ENCODE results near the gene NXPH4. TPM values are rescaled to one million over a fixed set of nuclear protein-coding genes. Genes with fewer than 3 reads are reported as not detected.

NXPH4 gene
- total and polyA plus RNA-seq, 7 experiments from 2014 or later = 0.31 TPM; not detected in 6

DNA sequence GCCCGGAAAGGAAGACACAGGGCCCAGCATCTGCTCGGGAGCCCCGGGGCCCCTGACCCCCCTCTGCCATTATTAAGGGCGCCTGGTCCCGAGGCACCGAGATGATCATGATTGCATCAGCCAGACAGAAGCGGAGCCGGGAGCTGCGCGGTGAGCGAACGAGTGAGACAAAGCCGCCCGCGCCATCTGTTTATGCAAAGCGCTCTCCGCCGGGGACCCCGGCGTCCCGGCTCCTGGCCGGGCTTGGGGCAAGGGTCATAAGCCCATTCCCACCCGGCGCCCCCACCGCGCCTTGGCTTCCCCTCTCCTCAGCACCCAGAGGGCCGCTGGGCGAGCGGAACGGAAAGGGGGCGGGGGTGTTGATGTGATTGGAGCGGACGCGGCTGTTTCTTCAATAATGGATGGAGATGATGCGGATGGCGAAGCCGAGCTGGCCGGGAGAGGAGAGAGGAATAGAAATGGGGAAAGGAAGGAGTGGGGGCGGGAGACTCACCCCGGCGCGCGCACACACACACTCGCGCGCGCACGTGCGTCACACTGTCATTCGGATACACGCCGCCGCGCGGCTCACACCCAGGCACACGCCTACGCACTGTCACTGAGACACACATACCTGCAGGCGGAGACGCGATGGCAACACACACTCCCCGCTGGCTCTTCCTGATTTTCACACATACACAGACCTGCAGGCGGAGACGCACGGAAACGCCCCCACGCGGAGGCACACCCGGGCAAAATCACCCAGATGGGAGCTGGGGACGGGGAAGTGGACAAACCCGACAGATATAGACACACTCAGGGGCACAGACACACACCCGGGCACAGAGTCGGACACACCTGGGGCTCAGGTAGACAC is 23.7 kb downstream of the NXPH4 start:
- Histone ChIP-seq H3K36me3 (ENCODE audit: control insufficient read depth in 2 of 3, insufficient read depth in 3 of 3, low read length in 3 of 3) (peaks cover 0 to 1% (median 0%) of the 10 kb centered on the region in 3 experiments), H3K27ac (ENCODE audit: low read depth, low read length) (peak overlapping the region; percentile 63), H3K9me3 (ENCODE audit: control insufficient read depth in 2 of 3, low read length in 3 of 3) (no peaks in the 10 kb centered on the region), H3K4me3 (ENCODE audit: low read length) (peak overlapping the region; percentile 80), H3K4me1 (ENCODE audit: control insufficient read depth in 2 of 2, insufficient read depth in 2 of 2, low read length in 2 of 2) (peaks cover 45 to 71% of the 10 kb centered on the region in 2 donors), H3K27me3 (ENCODE audit: control insufficient read depth in 2 of 2, insufficient read depth in 2 of 2, low read length in 2 of 2) (peaks cover 7 to 18% of the 10 kb centered on the region in 2 donors)
- intact Hi-C loops (cut with micrococcal nuclease) = loop anchor here (5.0 to 10.0 kb wide), 6 partner anchors 128 to 385 kb away; partner anchors contain the start of genes NAB2 (in 1 of the 2), NEMP1 (in 1 of the 2), STAT6 (in 1 of the 2) and ZBTB39 (in 1 of the 2)
- no peaks in the 10 kb centered on the region for H3K36me3 Mint-ChIP-seq
- ChIA-PET POLR2A (interaction anchor here (0.6 to 7.7 kb wide), 3 partner anchors 13 to 217 kb away, joined by 3 to 79 read pairs (median 23); partner anchors contain the start of gene SHMT2), CTCF (interaction anchor here (0.6 to 11.8 kb wide), 7 partner anchors 13 to 601 kb away, joined by 3 to 156 read pairs (median 3); partner anchors contain the start of genes NXPH4 and SHMT2)
- peak overlapping the region; percentile 87 to 99 (median 95) for H3K4me3 Mint-ChIP-seq
- DNase-seq (peak; percentile 58 to 82 (median 75)), ATAC-seq (peak; percentile 72)
- peaks cover 50 to 76% (median 61%) of the 10 kb centered on the region in 5 donors for H3K27me3 Mint-ChIP-seq
- H3K4me1 Mint-ChIP-seq = peaks cover 54 to 79% (median 62%) of the 10 kb centered on the region in 7 donors
- peak overlapping the region; percentile 58 to 96 (median 89) for H3K27ac Mint-ChIP-seq
- H3K9me3 Mint-ChIP-seq = no peaks in the 10 kb centered on the region

DNA sequence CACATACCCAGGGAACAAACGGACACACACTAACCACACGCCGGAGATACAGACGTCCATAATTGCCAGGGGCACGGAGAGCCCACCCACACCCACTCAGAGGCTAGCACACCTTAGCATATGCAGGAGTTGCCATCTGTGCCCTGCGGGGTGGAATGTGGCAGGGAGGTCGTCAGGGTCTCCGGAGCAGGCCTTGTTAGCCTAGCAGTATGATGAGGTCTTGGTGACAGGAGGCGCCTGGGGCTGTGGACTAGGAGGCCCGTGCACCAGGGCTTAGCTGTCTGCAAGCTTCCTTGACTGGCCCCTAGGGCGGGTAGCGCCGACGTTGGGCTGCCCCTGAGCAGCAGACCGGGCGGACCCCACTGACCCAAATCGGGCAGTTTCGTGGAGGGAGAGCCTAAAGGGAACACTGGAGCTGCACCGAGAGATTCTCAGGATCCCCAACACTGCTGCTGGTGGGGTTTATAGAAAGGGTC is 24.4 kb downstream of the NXPH4 start:
- peak overlapping the region in 7 of 9 donors; percentile 6 to 96 (median 89) for H3K27ac Mint-ChIP-seq
- intact Hi-C loops (cut with micrococcal nuclease) = loop anchor here (5.0 to 10.0 kb wide), 6 partner anchors 129 to 384 kb away; partner anchors contain the start of genes NAB2 (in 1 of the 2), NEMP1 (in 1 of the 2), STAT6 (in 1 of the 2) and ZBTB39 (in 1 of the 2)
- H3K9me3 Mint-ChIP-seq = no peaks in the 10 kb centered on the region
- no peaks in the 10 kb centered on the region for H3K36me3 Mint-ChIP-seq
- DNase-seq = peak in 1 of 9 donors; percentile 13
- ChIA-PET CTCF (interaction anchor here (1.1 to 11.8 kb wide), 3 partner anchors 14 to 58 kb away, joined by 3 to 156 read pairs (median 148); partner anchors contain the start of genes NXPH4 and SHMT2), POLR2A (interaction anchor here (0.6 to 7.7 kb wide), 4 partner anchors 14 to 612 kb away, joined by 3 to 79 read pairs (median 11); partner anchors contain the start of gene SHMT2)
- H3K4me1 Mint-ChIP-seq = peaks cover 54 to 79% (median 59%) of the 10 kb centered on the region in 7 donors
- Histone ChIP-seq H3K4me3 (ENCODE audit: low read length) (peak overlapping the region; percentile 80), H3K9me3 (ENCODE audit: control insufficient read depth in 2 of 3, low read length in 3 of 3) (no peaks in the 10 kb centered on the region), H3K27me3 (ENCODE audit: control insufficient read depth in 2 of 2, insufficient read depth in 2 of 2, low read length in 2 of 2) (peaks cover 7 to 18% of the 10 kb centered on the region in 2 donors), H3K27ac (ENCODE audit: low read depth, low read length) (no peak overlapping the region), H3K36me3 (ENCODE audit: control insufficient read depth in 2 of 3, insufficient read depth in 3 of 3, low read length in 3 of 3) (no peaks in the 10 kb centered on the region), H3K4me1 (ENCODE audit: control insufficient read depth in 2 of 2, insufficient read depth in 2 of 2, low read length in 2 of 2) (peaks cover 45 to 71% of the 10 kb centered on the region in 2 donors)
- peaks cover 50 to 75% (median 59%) of the 10 kb centered on the region in 5 donors for H3K27me3 Mint-ChIP-seq
- ATAC-seq = no peak
- H3K4me3 Mint-ChIP-seq = peak overlapping the region; percentile 87 to 99 (median 95)

DNA sequence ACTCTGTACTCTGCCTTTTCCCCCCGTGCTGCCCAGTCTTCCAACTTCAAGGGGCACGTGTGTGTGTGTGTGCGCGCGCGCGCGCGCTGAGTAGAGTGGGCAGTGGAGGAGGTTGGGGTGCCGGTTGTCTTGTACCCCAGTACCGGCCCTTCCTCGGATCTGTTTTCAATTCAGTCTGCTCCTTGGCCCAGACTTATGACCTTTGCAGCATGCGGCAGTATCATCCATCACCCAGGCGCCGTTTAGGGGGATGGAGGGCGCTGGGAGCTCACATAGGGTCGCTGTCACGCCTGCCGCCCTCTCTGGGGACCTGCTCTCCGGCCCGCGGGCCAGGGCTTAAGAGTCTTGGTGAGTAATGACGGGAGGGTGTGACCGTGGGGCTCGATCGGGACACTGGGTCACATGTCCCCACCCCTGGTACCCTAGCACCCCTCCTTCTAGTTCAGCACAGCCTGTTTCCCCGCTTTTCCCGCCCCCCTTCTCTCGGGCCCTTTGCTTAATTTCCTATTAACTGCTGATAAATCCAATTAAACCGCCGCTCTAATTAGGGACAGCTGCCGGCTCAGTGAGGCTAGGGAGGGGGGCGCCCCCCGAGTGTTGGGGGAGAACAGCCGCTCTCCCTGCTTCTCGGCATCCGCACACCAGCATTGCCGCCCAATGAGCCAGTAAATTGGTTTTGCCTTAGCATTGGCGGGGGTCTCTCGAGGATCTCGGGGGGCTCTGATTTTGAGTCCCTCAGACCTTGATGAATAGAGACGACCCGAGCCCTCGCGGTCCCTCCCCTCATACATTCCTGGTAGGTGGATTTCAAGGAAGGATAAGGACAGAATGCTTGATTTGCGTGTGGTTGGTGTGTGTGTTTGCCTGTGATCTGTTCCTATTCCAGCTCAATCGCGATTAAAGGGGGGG is 25.1 kb downstream of the NXPH4 start:
- H3K4me1 Mint-ChIP-seq = peaks cover 53 to 72% (median 57%) of the 10 kb centered on the region in 7 donors
- peaks cover 45 to 68% (median 55%) of the 10 kb centered on the region in 5 donors for H3K27me3 Mint-ChIP-seq
- intact Hi-C loops (cut with micrococcal nuclease) = loop anchor here (5.0 to 10.0 kb wide), 6 partner anchors 129 to 383 kb away; partner anchors contain the start of genes NAB2 (in 1 of the 2), NEMP1 (in 1 of the 2), STAT6 (in 1 of the 2) and ZBTB39 (in 1 of the 2)
- CTCF ChIA-PET = interaction anchor here (0.6 to 11.8 kb wide), 6 partner anchors 9 to 631 kb away, joined by 3 to 156 read pairs (median 6); partner anchors contain the start of genes NXPH4, SHMT2 and STAC3
- Histone ChIP-seq H3K36me3 (ENCODE audit: control insufficient read depth in 2 of 3, insufficient read depth in 3 of 3, low read length in 3 of 3) (no peaks in the 10 kb centered on the region), H3K4me1 (ENCODE audit: control insufficient read depth in 2 of 2, insufficient read depth in 2 of 2, low read length in 2 of 2) (peaks cover 45 to 67% of the 10 kb centered on the region in 2 donors), H3K27me3 (ENCODE audit: control insufficient read depth in 2 of 2, insufficient read depth in 2 of 2, low read length in 2 of 2) (peaks cover 7 to 18% of the 10 kb centered on the region in 2 donors), H3K9me3 (ENCODE audit: control insufficient read depth in 2 of 3, low read length in 3 of 3) (no peaks in the 10 kb centered on the region), H3K4me3 (ENCODE audit: low read length) (peak overlapping the region; percentile 80), H3K27ac (ENCODE audit: low read depth, low read length) (no peak overlapping the region)
- POLR2A ChIA-PET = interaction anchor here (0.6 to 7.7 kb wide), 7 partner anchors 15 to 613 kb away, joined by 3 to 79 read pairs (median 4); partner anchors contain the start of gene SHMT2
- peak overlapping the region in 3 of 9 donors; percentile 38 to 83 (median 76) for H3K27ac Mint-ChIP-seq
- H3K9me3 Mint-ChIP-seq = no peaks in the 10 kb centered on the region
- H3K4me3 Mint-ChIP-seq = peak overlapping the region; percentile 39 to 99 (median 90)
- peaks cover 0 to 2% (median 2%) of the 10 kb centered on the region in 5 donors for H3K36me3 Mint-ChIP-seq
- ATAC-seq (no peak), DNase-seq (no peak)

DNA sequence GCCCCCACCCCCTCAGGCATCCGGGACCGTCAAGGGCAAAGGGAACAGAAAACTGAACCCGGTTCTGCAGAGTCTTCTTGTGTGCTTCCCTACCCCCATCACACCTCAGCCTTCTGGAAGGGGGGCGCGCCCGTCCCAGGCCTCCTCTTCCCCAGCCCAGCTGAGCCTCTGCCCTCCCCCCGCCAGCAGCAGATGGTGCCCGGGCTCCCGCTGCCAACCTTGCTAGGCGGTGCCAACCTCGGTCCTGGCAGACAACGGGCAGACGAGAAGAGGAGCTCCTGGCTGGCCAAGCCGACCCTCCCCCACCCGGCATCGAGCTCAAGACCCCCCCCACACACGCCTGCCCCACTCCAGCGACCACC is 25.7 kb downstream of the NXPH4 start:
- Mint-ChIP-seq H3K36me3 (peaks cover 0 to 5% (median 4%) of the 10 kb centered on the region in 5 donors), H3K27me3 (peaks cover 39 to 63% (median 48%) of the 10 kb centered on the region in 5 donors), H3K27ac (peak overlapping the region in 1 of 9 donors; percentile 18), H3K9me3 (no peaks in the 10 kb centered on the region), H3K4me1 (peaks cover 46 to 65% (median 50%) of the 10 kb centered on the region in 7 donors), H3K4me3 (peak overlapping the region; percentile 56 to 99 (median 84))
- peaks cover 45 to 61% of the 10 kb centered on the region in 2 donors for H3K4me1 ChIP-seq (ENCODE audit: control insufficient read depth in 2 of 2, insufficient read depth in 2 of 2, low read length in 2 of 2)
- POLR2A ChIA-PET = interaction anchor here (0.6 to 7.7 kb wide), 6 partner anchors 15 to 569 kb away, joined by 3 to 79 read pairs (median 4); partner anchors contain the start of gene SHMT2
- H3K4me3 ChIP-seq (ENCODE audit: low read length) = peak overlapping the region; percentile 55
- ATAC-seq (no peak), DNase-seq (no peak)
- peaks cover 7 to 18% of the 10 kb centered on the region in 2 donors for H3K27me3 ChIP-seq (ENCODE audit: control insufficient read depth in 2 of 2, insufficient read depth in 2 of 2, low read length in 2 of 2)
- no peak overlapping the region for H3K27ac ChIP-seq (ENCODE audit: low read depth, low read length)
- intact Hi-C loops (cut with micrococcal nuclease) = loop anchor here (5.0 to 10.0 kb wide), 6 partner anchors 130 to 382 kb away; partner anchors contain the start of genes NAB2 (in 1 of the 2), NEMP1 (in 1 of the 2), STAT6 (in 1 of the 2) and ZBTB39 (in 1 of the 2)
- H3K9me3 ChIP-seq (ENCODE audit: control insufficient read depth in 2 of 3, low read length in 3 of 3) = no peaks in the 10 kb centered on the region
- H3K36me3 ChIP-seq (ENCODE audit: control insufficient read depth in 2 of 3, insufficient read depth in 3 of 3, low read length in 3 of 3) = no peaks in the 10 kb centered on the region
- CTCF ChIA-PET = interaction anchor here (0.6 to 11.8 kb wide), 12 partner anchors 9 to 631 kb away, joined by 3 to 156 read pairs (median 4); partner anchors contain the start of genes NXPH4, SHMT2 and STAC3

DNA sequence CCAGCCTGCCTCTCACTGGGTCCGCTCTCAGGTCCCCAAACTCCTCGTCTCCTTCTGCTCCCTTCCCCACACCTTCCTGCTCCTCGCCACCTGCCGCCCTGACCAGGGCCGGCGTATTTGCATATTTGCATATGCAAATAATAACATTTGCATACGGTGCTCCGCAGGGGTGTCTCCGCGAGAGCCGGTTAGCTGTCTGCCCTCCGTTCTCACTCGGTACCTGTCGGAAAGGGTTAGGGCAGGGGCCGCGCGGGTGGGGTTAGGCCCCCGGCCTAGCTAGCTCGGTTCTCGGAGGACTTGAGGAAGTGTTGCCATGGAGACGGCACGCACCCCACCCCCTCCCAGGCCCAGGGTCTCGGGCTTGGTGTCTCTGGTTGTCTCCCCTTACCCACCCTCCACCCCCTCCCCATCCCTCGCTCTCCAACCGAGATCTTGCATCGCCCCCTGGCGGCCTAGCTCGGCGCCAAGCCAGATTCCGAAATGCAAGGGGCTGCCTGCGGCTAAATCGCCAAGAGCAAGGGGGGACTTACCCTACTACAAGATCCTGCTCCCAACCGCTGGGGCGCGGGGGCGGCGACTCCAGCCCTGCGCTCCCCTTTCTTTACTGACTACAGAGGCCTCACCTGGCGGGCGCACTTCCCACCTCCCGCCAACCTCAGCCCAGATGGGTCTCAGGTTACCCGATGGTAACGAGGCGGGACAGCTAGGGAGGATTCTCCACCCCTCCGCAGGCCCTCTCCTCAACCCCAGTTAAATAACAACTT is 26.3 kb downstream of the NXPH4 start:
- H3K4me1 ChIP-seq (ENCODE audit: control insufficient read depth in 2 of 2, insufficient read depth in 2 of 2, low read length in 2 of 2) = peaks cover 45 to 55% of the 10 kb centered on the region in 2 donors
- peak in 8 of 9 donors; percentile 49 to 79 (median 60) for DNase-seq
- peaks cover 7 to 18% of the 10 kb centered on the region in 2 donors for H3K27me3 ChIP-seq (ENCODE audit: control insufficient read depth in 2 of 2, insufficient read depth in 2 of 2, low read length in 2 of 2)
- ATAC-seq = no peak
- peaks cover 0 to 5% (median 4%) of the 10 kb centered on the region in 5 donors for H3K36me3 Mint-ChIP-seq
- CTCF ChIA-PET = interaction anchor here (0.6 to 11.8 kb wide), 12 partner anchors 8 to 486 kb away, joined by 3 to 156 read pairs (median 4); partner anchors contain the start of genes NXPH4, SHMT2 and STAC3
- no peaks in the 10 kb centered on the region for H3K36me3 ChIP-seq (ENCODE audit: control insufficient read depth in 2 of 3, insufficient read depth in 3 of 3, low read length in 3 of 3)
- H3K9me3 ChIP-seq (ENCODE audit: control insufficient read depth in 2 of 3, low read length in 3 of 3) = no peaks in the 10 kb centered on the region
- H3K27ac Mint-ChIP-seq = peak overlapping the region in 3 of 9 donors; percentile 18 to 63 (median 62)
- H3K9me3 Mint-ChIP-seq = no peaks in the 10 kb centered on the region
- H3K27ac ChIP-seq (ENCODE audit: low read depth, low read length) = no peak overlapping the region
- peaks cover 42 to 60% (median 45%) of the 10 kb centered on the region in 7 donors for H3K4me1 Mint-ChIP-seq
- H3K27me3 Mint-ChIP-seq = peaks cover 33 to 57% (median 43%) of the 10 kb centered on the region in 5 donors
- intact Hi-C loops (cut with micrococcal nuclease) = loop anchor here (1.0 to 10.0 kb wide), 8 partner anchors 29 to 382 kb away; partner anchors contain the start of genes NAB2 (in 1 of the 2), NEMP1 (in 1 of the 2), STAT6 (in 1 of the 2) and ZBTB39 (in 1 of the 2)
- peak overlapping the region; percentile 55 for H3K4me3 ChIP-seq (ENCODE audit: low read length)
- peak overlapping the region; percentile 70 to 99 (median 80) for H3K4me3 Mint-ChIP-seq
- POLR2A ChIA-PET = interaction anchor here (0.7 to 7.7 kb wide), 7 partner anchors 8 to 29 kb away, joined by 3 to 79 read pairs (median 3); partner anchors contain the start of genes SHMT2 and STAC3
